Fibroblast of pulmonary artery (primary cell): ENCODE measurements around the gene SPATA21.
"Not testable (repeated sequence)": the region's sequence is repeated elsewhere in the genome, so short reads cannot be mapped to it uniquely, and the experiment has no call there.

Experiments used
- DNase-seq: peaks from one replicate; pipeline ENCODE4 v3.0.0-alpha.2; 2010; ENCODE audit warnings: low read depth
- H3K4me3 ChIP-seq: replicated peaks from 2 replicates; pipeline ENCODE4 v1.5.1; 2011; ENCODE audit warnings: low read depth, mild to moderate bottlenecking, control low read depth, low read length, moderate library complexity
- CTCF ChIP-seq: IDR thresholded peaks from 2 replicates; pipeline ENCODE4 v1.5.1; 2011; ENCODE audit warnings: mild to moderate bottlenecking, control low read depth, low read length, inconsistent platforms; ENCODE audit errors: missing control alignments

Gene SPATA21

GRCh38 chr1:16367968-16368890 lies 69.0 kb downstream of the SPATA21 start:
- peak; percentile 33 for DNase-seq
- H3K4me3 ChIP-seq = peak overlapping the region; percentile 94
- no peak for TF ChIP-seq CTCF

GRCh38 chr1:16367258-16367967 lies 69.8 kb downstream of the SPATA21 start:
- TF ChIP-seq CTCF = no peak
- DNase-seq = peak; percentile 87
- H3K4me3 ChIP-seq = peak overlapping the region; percentile 94

- H3K4me3 ChIP-seq = peak within 1 kb of the TSS; percentile 94
- peak; percentile 100 for DNase-seq
- no peak for TF ChIP-seq CTCF
Measured at GRCh38 chr1:16366722-16367257, 70.4 kb downstream of the SPATA21 start, which contains the start of gene SZRD1. SZRD1 (plus strand) TSS chr1:16367242; CDS start chr1:16367258, 16 bp downstream.

GRCh38 chr1:16365146-16365498 lies 72.1 kb downstream of the SPATA21 start:
- H3K4me3 ChIP-seq = not testable (repeated sequence)
- peak; percentile 91 for DNase-seq

GRCh38 chr1:16356867-16357266 lies 80.4 kb downstream of the SPATA21 start:
- H3K4me3 ChIP-seq = no peak overlapping the region
- TF ChIP-seq CTCF = no peak
- DNase-seq = no peak

GRCh38 chr1:16354619-16355018 lies 82.6 kb downstream of the SPATA21 start:
- H3K4me3 ChIP-seq = no peak overlapping the region
- no peak for DNase-seq
- no peak for TF ChIP-seq CTCF

- DNase-seq = no peak
- no peak for TF ChIP-seq CTCF
- peak overlapping the region; percentile 90 for H3K4me3 ChIP-seq
Measured at GRCh38 chr1:16352842-16353535, 84.2 kb downstream of the SPATA21 start.
